GM12878 (cell line): ENCODE data around the gene PRICKLE3. TPM values are rescaled to one million over a fixed set of nuclear protein-coding genes. Genes with fewer than 3 reads are reported as not detected.
A peak's percentile ranks its signal among the peaks of the same experiment; 100 is the strongest.

Experiments
- BACH1 ChIP-seq: fragments of 450-650 bp; IDR thresholded peaks from 2 replicates; pipeline ENCODE4 v1.6.1; 2017; ENCODE audit warnings: mild to moderate bottlenecking, borderline replicate concordance
- BCL11A ChIP-seq: IDR thresholded peaks from 2 replicates; pipeline ENCODE4 v1.6.1; 2011; ENCODE audit warnings: low read depth, low read length
- BHLHE40 ChIP-seq, 2 experiments: fragments of 450-650 bp in 1 of 2; IDR thresholded peaks; 2 replicates each; pipeline ENCODE4 v1.6.1; 2011 to 2017; ENCODE audit warnings: low read depth in 2 of 2, borderline replicate concordance in 1 of 2, improper control_type of control experiment in 1 of 2, low read length in 1 of 2, mild to moderate bottlenecking in 1 of 2
- CBFB ChIP-seq: IDR thresholded peaks from 2 replicates; pipeline ENCODE4 v1.6.1; 2016; ENCODE audit warnings: antibody characterized with exemption, low read depth
- DPF2 ChIP-seq: fragments of 450-650 bp; IDR thresholded peaks from 2 replicates; pipeline ENCODE4 v1.6.1; 2017; ENCODE audit warnings: mild to moderate bottlenecking
- EGR1 ChIP-seq, 2 experiments: IDR thresholded peaks; 1 replicate in 1 of 2; 2 replicates in 1 of 2; pipeline ENCODE4 v1.6.1; 2011 to 2012; ENCODE audit warnings: low read depth in 2 of 2, low read length in 2 of 2, borderline replicate concordance in 1 of 2, mild to moderate bottlenecking in 1 of 2, moderate library complexity in 1 of 2
- GATAD2B ChIP-seq: fragments of 450-650 bp; conservative IDR thresholded peaks from 2 replicates; pipeline ENCODE4 v1.6.1; 2017; ENCODE audit warnings: low read depth, mild to moderate bottlenecking, moderate library complexity
- HDGF ChIP-seq: fragments of 450-650 bp; IDR thresholded peaks from 2 replicates; pipeline ENCODE4 v1.6.1; 2016; ENCODE audit warnings: antibody characterized with exemption
- IKZF2 ChIP-seq, 2 experiments: fragments of 450-650 bp; IDR thresholded peaks; 2 replicates each; pipeline ENCODE4 v1.6.1; 2017; ENCODE audit warnings: mild to moderate bottlenecking in 2 of 2, moderate library complexity in 2 of 2
- NR2F1 ChIP-seq: fragments of 450-650 bp; conservative IDR thresholded peaks from 2 replicates; pipeline ENCODE4 v1.6.1; 2017; ENCODE audit warnings: mild to moderate bottlenecking
- RAD21 ChIP-seq: IDR thresholded peaks from 2 replicates; pipeline ENCODE4 v1.6.1; 2011; ENCODE audit warnings: mild to moderate bottlenecking, low read depth, low read length, moderate library complexity; ENCODE audit not compliant: insufficient read depth
- RAD51 ChIP-seq: fragments of 450-650 bp; IDR thresholded peaks from 2 replicates; pipeline ENCODE4 v1.6.1; 2016; ENCODE audit warnings: moderate library complexity, mild to moderate bottlenecking, inconsistent platforms
- RB1 ChIP-seq: fragments of 450-650 bp; formaldehyde crosslinking; IDR thresholded peaks from 2 replicates; pipeline ENCODE4 v1.6.1; 2017; ENCODE audit warnings: mild to moderate bottlenecking, borderline replicate concordance
- RUNX3 ChIP-seq: IDR thresholded peaks from 2 replicates; pipeline ENCODE4 v1.6.1; 2012; ENCODE audit warnings: low read length, inconsistent platforms
- SIX5 ChIP-seq: IDR thresholded peaks from 2 replicates; pipeline ENCODE4 v1.6.1; 2011; ENCODE audit warnings: mild to moderate bottlenecking, low read depth, low read length, moderate library complexity; ENCODE audit not compliant: severe bottlenecking
- SMARCA5 ChIP-seq: fragments of 450-650 bp; IDR thresholded peaks from 2 replicates; pipeline ENCODE4 v1.6.1; 2017; ENCODE audit warnings: mild to moderate bottlenecking
- WRNIP1 ChIP-seq: IDR thresholded peaks from 2 replicates; pipeline ENCODE4 v1.6.1; 2011; ENCODE audit warnings: low read depth, low read length, improper control_type of control experiment, borderline replicate concordance
- ZZZ3 ChIP-seq: IDR thresholded peaks from 2 replicates; pipeline ENCODE4 v1.6.1; 2011; ENCODE audit warnings: low read depth; ENCODE audit not compliant: control insufficient read depth, insufficient read length
- polyA plus RNA-seq, 11 experiments: library from polyadenylated mRNA; depleted of rRNA in 4 of 11; unstranded in 6 of 11; stranded (reverse) in 5 of 11; fragments of >200 nt; fragmentation: Nextera tagmentation in 4 of 11; fragmentation: Illumina TruSeq in 1 of 11; extraction: Ambion mirVana in 4 of 11; extraction: Trizol in 1 of 11; gene quantifications; 1 replicate in 1 of 11; 2 replicates in 10 of 11; pipeline versions ENCODE4 v1.2.1 to v1.2.3, GENCODE V29; 2011 to 2016; ENCODE audit warnings: inconsistent platforms in 2 of 11, missing spikeins in 2 of 11, low read depth in 1 of 11
- total RNA-seq, 4 experiments: library from RNA; depleted of rRNA in 3 of 4; stranded (reverse); fragments of >200 nt in 3 of 4; fragmentation: Illumina TruSeq in 1 of 4; extraction: Trizol in 1 of 4; gene quantifications; 2 replicates each; pipeline versions ENCODE4 v1.2.1 to v1.2.3, GENCODE V29; 2013 to 2021
- TF ChIP-seq, protein P1 (sequence below): fragments of 450-650 bp; IDR thresholded peaks from 2 replicates; pipeline ENCODE4 v1.6.1; 2017; ENCODE audit warnings: mild to moderate bottlenecking, moderate library complexity
- TF ChIP-seq, protein P2 (sequence below): IDR thresholded peaks from 2 replicates; pipeline ENCODE4 v1.6.1; 2012; ENCODE audit warnings: low read depth, low read length, improper control_type of control experiment
- TF ChIP-seq, protein P3 (sequence below), 3 experiments: IDR thresholded peaks in 2 of 3; conservative IDR thresholded peaks in 1 of 3; 2 replicates each; pipeline ENCODE4 v1.5.1; 2011; ENCODE audit warnings: low read depth in 3 of 3, low read length in 3 of 3, mild to moderate bottlenecking in 3 of 3, control low read depth in 2 of 3, moderate library complexity in 2 of 3, inconsistent platforms in 1 of 3, mixed read lengths in 1 of 3; ENCODE audit not compliant: control insufficient read depth in 2 of 3, insufficient read depth in 1 of 3; ENCODE audit errors: extremely low read depth in 1 of 3
- TF ChIP-seq, protein P4 (sequence below): IDR thresholded peaks from 2 replicates; pipeline ENCODE4 v1.6.1; 2011; ENCODE audit warnings: low read depth, low read length, improper control_type of control experiment, borderline replicate concordance

PRICKLE3 gene
- total and polyA plus RNA-seq, 10 of the 15 experiments (the other 5 are each of a cell fraction or from before 2014, with no cell fraction given) = 0.69 to 17.4 (median 7.6) TPM

DNA sequence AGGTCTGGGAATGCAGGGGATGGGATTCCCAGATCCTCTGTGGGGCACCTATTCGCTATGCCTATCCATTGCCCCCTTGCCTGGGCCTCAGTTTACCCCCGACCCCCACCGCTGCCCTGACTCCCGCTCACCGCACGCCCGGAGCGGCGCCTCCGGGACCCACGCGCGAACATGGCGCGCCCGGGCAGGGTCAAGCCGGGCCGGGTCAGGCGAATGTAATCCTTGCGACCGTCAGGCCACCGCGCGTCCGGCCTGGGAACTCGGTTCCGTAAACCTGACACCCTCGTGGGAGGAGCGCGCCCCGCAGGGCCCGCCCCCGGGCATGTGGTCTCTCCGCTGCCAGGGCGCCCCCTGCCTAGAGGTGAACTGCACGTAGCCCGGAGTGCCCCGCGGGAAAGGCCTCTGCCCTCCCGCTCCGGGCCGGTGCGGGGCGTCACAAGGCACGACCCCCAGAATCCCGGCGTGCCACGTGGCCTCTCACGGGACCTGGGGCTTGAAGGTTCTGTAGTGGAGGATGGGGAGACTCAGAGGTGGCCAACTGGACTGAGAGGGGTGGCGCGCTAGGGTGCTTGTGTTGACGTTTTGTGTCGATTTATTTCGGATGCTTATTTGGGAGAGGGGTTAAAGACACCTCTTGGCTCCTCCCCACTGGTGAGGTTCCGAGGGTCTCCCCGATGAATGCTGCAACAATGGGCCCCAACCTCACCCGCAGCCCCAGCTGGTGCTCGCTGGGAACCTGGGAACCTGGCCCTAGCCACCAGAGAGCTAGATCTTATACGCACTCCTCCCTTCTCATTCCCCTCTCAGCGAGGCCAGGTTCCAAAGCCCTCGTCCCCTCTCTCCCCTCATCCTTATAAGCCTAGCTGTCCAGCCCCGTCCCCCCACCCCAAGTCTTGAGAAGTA, at the start of gene PRICKLE3 (continued):
- TF ChIP-seq SMARCA5 = peak; percentile 60
- TF ChIP-seq HDGF = no peak
- peak; percentile 16; the same call in 1 of the 2 replicates for TF ChIP-seq RAD21
- TF ChIP-seq DPF2 = peak; percentile 53
- TF ChIP-seq, protein P1, sequence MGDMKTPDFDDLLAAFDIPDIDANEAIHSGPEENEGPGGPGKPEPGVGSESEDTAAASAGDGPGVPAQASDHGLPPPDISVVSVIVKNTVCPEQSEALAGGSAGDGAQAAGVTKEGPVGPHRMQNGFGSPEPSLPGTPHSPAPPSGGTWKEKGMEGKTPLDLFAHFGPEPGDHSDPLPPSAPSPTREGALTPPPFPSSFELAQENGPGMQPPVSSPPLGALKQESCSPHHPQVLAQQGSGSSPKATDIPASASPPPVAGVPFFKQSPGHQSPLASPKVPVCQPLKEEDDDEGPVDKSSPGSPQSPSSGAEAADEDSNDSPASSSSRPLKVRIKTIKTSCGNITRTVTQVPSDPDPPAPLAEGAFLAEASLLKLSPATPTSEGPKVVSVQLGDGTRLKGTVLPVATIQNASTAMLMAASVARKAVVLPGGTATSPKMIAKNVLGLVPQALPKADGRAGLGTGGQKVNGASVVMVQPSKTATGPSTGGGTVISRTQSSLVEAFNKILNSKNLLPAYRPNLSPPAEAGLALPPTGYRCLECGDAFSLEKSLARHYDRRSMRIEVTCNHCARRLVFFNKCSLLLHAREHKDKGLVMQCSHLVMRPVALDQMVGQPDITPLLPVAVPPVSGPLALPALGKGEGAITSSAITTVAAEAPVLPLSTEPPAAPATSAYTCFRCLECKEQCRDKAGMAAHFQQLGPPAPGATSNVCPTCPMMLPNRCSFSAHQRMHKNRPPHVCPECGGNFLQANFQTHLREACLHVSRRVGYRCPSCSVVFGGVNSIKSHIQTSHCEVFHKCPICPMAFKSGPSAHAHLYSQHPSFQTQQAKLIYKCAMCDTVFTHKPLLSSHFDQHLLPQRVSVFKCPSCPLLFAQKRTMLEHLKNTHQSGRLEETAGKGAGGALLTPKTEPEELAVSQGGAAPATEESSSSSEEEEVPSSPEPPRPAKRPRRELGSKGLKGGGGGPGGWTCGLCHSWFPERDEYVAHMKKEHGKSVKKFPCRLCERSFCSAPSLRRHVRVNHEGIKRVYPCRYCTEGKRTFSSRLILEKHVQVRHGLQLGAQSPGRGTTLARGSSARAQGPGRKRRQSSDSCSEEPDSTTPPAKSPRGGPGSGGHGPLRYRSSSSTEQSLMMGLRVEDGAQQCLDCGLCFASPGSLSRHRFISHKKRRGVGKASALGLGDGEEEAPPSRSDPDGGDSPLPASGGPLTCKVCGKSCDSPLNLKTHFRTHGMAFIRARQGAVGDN = peak; percentile 42; the same call in 1 of the 2 replicates
- peak; percentile 86 for TF ChIP-seq GATAD2B
- TF ChIP-seq IKZF2 (IDR thresholded peaks at IDR 0.05) = 0 out of 4 replicates have a peak, but pooled peaks of 1 of the 2 experiments have one; percentile 22
- TF ChIP-seq, protein P2, sequence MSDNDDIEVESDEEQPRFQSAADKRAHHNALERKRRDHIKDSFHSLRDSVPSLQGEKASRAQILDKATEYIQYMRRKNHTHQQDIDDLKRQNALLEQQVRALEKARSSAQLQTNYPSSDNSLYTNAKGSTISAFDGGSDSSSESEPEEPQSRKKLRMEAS = 0 out of 2 replicates have a peak, but pooled peaks have one; percentile 11
- peak; percentile 75; the same call in 1 of the 2 replicates for TF ChIP-seq NR2F1
- TF ChIP-seq RAD51 = 0 out of 2 replicates have a peak, but pooled peaks have one; percentile 22
- TF ChIP-seq, protein P3, sequence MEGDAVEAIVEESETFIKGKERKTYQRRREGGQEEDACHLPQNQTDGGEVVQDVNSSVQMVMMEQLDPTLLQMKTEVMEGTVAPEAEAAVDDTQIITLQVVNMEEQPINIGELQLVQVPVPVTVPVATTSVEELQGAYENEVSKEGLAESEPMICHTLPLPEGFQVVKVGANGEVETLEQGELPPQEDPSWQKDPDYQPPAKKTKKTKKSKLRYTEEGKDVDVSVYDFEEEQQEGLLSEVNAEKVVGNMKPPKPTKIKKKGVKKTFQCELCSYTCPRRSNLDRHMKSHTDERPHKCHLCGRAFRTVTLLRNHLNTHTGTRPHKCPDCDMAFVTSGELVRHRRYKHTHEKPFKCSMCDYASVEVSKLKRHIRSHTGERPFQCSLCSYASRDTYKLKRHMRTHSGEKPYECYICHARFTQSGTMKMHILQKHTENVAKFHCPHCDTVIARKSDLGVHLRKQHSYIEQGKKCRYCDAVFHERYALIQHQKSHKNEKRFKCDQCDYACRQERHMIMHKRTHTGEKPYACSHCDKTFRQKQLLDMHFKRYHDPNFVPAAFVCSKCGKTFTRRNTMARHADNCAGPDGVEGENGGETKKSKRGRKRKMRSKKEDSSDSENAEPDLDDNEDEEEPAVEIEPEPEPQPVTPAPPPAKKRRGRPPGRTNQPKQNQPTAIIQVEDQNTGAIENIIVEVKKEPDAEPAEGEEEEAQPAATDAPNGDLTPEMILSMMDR (IDR thresholded peaks at IDR 0.05 in 2 of 3, conservative IDR thresholded peaks at IDR 0.05 in 1 of 3; ENCODE audit: control insufficient read depth in 2 of 3, extremely low read depth in 1 of 3, insufficient read depth in 1 of 3, low read depth in 3 of 3, low read length in 3 of 3) = peak; percentile 39 to 63 (median 53)
- TF ChIP-seq RUNX3 = peak; percentile 42
- TF ChIP-seq CBFB = 0 out of 2 replicates have a peak, but pooled peaks have one; percentile 32
- TF ChIP-seq, protein P4, sequence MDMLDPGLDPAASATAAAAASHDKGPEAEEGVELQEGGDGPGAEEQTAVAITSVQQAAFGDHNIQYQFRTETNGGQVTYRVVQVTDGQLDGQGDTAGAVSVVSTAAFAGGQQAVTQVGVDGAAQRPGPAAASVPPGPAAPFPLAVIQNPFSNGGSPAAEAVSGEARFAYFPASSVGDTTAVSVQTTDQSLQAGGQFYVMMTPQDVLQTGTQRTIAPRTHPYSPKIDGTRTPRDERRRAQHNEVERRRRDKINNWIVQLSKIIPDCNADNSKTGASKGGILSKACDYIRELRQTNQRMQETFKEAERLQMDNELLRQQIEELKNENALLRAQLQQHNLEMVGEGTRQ = no peak
- TF ChIP-seq WRNIP1 = no peak
- peak; percentile 36 for TF ChIP-seq SIX5
- peak; percentile 63; the same call in 1 of the 2 replicates for TF ChIP-seq RB1
- TF ChIP-seq BCL11A = no peak
- no peak for TF ChIP-seq ZZZ3
- peak; percentile 39; the same call in 1 of the 2 replicates for TF ChIP-seq BACH1
- peak; percentile 50 to 85; a peak in 3 of 4 replicates for TF ChIP-seq BHLHE40 (IDR thresholded peaks at IDR 0.05; ENCODE audit: borderline replicate concordance in 1 of 2, low read depth in 2 of 2, low read length in 1 of 2)
- TF ChIP-seq EGR1 (IDR thresholded peaks at IDR 0.05; ENCODE audit: borderline replicate concordance in 1 of 2, low read depth in 2 of 2, low read length in 2 of 2) = 0 out of 3 replicates have a peak, but pooled peaks of 1 of the 2 experiments have one; percentile 10
